Adipocyte (in vitro differentiated cells): ENCODE results near the gene HS3ST6.

ENCODE experiments used
- DNase-seq: peaks from one replicate; pipeline ENCODE4 v3.0.0-alpha.2; 2015; ENCODE audit warnings: low read depth
- H3K27me3 ChIP-seq: replicated peaks from 2 replicates; pipeline ENCODE4 v1.7.0; 2013; ENCODE audit warnings: mild to moderate bottlenecking, low read length, moderate library complexity; ENCODE audit not compliant: control insufficient read depth, insufficient read depth
- H3K36me3 ChIP-seq: 2 replicates; pipeline ENCODE4 v1.7.0; 2013; ENCODE audit warnings: low read length, mild to moderate bottlenecking, moderate library complexity; ENCODE audit not compliant: control insufficient read depth, insufficient read depth, severe bottlenecking
- H3K4me1 ChIP-seq: 2 replicates; pipeline ENCODE4 v1.7.0; 2013; ENCODE audit warnings: mild to moderate bottlenecking, low read length, moderate library complexity; ENCODE audit not compliant: control insufficient read depth, insufficient read depth
- H3K4me3 ChIP-seq: 2 replicates; pipeline ENCODE4 v1.7.0; 2013; ENCODE audit warnings: mild to moderate bottlenecking, low read length, moderate library complexity
- H3K9ac ChIP-seq: 2 replicates; pipeline ENCODE4 v1.7.0; 2013; ENCODE audit warnings: mild to moderate bottlenecking, low read length, moderate library complexity
- H3K9me3 ChIP-seq: 2 replicates; pipeline ENCODE4 v1.7.0; 2013; ENCODE audit warnings: mild to moderate bottlenecking, low read length, moderate library complexity; ENCODE audit not compliant: control insufficient read depth

The HS3ST6 gene

DNA sequence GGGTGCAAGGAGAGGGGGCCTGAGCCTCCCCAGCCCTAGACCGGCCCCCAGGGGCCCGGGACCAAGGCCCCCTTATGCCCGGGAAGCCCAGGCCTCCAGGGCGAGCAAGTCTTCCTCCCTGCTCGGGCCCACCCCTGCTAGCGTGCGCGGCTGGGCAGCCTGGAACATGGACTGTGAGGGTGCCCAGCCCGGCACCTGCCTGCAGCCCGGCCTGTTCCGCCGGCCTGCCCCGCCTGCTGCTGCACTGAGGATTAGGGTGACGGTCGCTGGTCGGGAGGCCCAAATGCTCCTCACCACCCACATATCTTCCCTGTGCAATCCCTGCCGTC is 6.0 kb downstream of the HS3ST6 start:
- no peak for DNase-seq
- no peaks in the 10 kb centered on the region for H3K36me3 ChIP-seq
- no peaks in the 10 kb centered on the region for H3K9me3 ChIP-seq
- peaks cover 55% of the 10 kb centered on the region for H3K27me3 ChIP-seq
- no peak overlapping the region for H3K4me3 ChIP-seq
- H3K9ac ChIP-seq = no peak overlapping the region
- no peaks in the 10 kb centered on the region for H3K4me1 ChIP-seq

DNA sequence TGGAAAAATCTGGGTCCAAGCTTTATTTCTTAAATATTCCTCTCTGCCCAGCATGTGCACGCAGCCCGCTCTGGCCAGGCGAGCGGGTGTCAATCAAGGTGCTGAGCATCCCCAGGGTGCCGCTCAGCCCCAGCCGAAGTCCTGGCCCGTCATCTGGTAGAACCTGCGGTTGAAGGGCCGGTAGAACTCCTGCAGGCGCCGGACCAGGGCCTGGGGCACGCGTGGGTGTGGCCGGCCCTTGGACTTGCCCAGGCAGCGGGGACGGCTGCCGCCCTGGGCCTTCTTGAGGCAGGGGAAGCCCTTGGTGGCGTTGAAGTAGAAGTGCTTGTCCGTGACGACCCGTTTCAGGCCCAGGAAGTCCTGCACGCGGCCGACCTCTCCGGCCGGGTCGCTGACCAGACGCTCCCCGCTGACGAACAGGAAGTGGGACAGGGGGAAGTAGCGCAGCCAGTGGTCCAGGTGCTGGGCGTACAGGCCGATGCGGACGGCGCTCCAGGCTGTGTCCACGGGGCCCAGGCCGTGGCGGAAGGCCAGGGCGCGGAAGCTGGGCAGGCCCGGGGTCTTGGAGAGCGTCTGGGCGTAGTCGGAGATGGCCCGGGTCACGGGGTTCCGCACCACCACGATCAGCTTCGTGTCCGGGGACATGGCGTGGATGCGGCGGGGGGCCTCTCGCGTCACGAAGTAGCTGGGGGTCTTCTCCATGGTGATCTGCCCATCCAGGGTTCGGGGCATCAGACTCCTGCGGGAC is 6.6 kb downstream of the HS3ST6 start:
- no peaks in the 10 kb centered on the region for H3K9me3 ChIP-seq
- no peak overlapping the region for H3K9ac ChIP-seq
- H3K4me3 ChIP-seq = no peak overlapping the region
- DNase-seq = no peak
- H3K36me3 ChIP-seq = no peaks in the 10 kb centered on the region
- H3K27me3 ChIP-seq = peaks cover 51% of the 10 kb centered on the region
- H3K4me1 ChIP-seq = no peaks in the 10 kb centered on the region

DNA sequence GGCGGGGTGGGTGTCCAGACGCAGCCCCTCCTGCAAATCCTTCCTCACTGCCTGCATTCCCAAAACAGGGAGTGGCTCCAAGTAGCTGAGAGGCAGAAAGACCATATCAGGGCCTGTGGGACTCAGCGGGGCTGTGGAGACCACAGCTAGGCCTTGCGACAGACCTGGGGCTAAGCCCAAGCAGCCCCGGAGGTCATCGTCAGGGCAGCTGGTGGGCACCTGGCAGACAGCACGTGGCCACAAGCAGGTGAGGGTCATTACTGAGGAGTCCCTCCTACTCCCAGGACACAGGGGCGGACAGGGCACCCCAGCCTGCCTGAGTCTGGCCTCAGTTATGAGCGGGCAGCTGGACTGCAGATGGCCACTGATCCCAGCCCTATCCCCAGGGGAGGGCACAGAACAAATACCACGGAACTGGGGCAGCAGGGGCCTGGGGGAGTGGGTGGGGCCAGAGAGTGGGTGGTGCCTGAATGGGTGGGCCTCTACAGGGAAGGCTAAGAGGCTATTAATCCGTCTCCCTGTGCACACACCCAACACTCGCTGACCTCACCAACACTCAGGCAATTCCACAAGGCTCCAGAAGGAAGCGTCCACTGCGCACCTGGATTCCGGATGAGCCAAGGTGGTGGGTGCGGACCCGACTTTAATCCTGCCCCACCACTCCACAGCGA is 8.5 kb downstream of the HS3ST6 start:
- H3K36me3 ChIP-seq = no peaks in the 10 kb centered on the region
- peaks cover 55% of the 10 kb centered on the region for H3K27me3 ChIP-seq
- DNase-seq = peak; percentile 15
- no peaks in the 10 kb centered on the region for H3K9me3 ChIP-seq
- H3K4me1 ChIP-seq = no peaks in the 10 kb centered on the region
- no peak overlapping the region for H3K4me3 ChIP-seq
- H3K9ac ChIP-seq = no peak overlapping the region

DNA sequence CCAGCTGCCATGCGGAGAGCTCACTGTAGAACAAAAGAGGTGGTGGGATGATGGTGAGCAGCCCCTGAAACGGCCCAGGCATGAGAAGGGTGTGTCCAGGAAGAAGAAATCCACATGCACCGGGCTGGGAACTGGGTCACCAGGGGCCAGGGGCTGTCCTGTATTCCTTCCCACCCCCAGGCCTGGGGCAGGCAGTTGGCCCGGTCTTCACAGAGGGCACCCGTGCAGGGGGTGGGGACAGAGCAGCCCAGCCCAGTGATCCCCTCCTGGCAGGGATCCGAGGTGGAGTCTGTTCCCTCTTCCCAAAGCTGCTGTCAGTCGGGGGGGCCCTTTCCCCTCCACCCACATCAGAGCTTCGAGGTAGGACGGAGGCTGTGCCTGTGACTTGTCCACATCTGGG is 9.2 kb downstream of the HS3ST6 start:
- Histone ChIP-seq H3K9ac (no peak overlapping the region), H3K4me3 (no peak overlapping the region), H3K36me3 (no peaks in the 10 kb centered on the region), H3K4me1 (no peaks in the 10 kb centered on the region), H3K27me3 (peaks cover 56% of the 10 kb centered on the region), H3K9me3 (no peaks in the 10 kb centered on the region)
- no peak for DNase-seq

DNA sequence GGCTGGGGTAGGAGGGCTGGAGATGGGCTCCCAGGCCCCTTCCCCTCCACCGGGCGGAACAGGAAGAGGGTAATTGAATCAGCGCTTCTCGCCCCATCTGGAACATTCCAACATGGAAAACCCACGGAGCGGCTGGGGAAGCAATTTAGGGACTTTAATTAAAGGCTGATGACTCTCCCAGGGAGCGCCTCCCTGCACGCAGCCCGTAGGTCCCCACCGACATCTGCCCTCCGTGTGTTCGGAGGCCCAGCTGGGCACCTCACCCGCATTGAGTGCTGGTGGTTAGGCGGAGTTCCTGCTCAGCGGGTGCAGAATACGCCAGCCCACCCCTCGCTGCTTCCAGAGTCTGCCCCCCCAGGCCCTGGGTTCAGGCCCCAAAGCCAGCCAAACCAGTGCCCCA is 10.0 kb downstream of the HS3ST6 start:
- no peak for DNase-seq
- peaks cover 53% of the 10 kb centered on the region for H3K27me3 ChIP-seq
- no peaks in the 10 kb centered on the region for H3K36me3 ChIP-seq
- no peak overlapping the region for H3K4me3 ChIP-seq
- no peaks in the 10 kb centered on the region for H3K4me1 ChIP-seq
- no peaks in the 10 kb centered on the region for H3K9me3 ChIP-seq
- no peak overlapping the region for H3K9ac ChIP-seq

DNA sequence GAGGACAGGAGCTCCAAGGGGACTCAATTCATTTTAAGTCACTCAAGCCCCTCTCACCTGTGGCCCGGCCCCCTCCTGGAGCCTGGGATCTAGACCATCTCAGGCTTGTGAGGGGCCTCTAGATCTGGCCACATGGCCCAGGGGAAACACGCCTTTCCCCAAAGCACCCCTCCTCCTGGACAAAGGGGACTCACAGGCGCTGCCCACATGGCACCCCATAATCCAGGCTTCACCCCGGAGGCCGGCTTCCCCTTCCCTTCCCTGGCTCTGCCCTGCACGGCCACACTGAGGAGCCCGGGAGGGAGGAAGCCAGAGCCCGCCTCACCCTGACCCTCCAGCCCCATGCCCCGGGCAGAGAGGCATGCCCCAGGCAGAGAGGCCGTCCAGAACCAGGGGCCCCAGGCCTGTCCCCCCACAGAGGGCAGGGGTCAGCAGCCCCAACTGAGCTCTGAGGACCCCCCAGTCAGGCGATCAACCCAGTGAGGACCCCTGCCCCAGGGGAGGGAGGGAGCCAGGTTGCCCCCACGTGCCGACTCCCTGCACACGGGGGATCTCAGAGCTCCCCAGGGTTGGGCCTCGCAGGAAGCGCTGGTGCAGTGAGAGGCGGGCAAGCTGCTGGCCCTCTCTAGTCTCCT is 10.9 kb downstream of the HS3ST6 start:
- Histone ChIP-seq H3K36me3 (no peaks in the 10 kb centered on the region), H3K4me1 (no peaks in the 10 kb centered on the region), H3K4me3 (no peak overlapping the region), H3K9me3 (no peaks in the 10 kb centered on the region), H3K9ac (no peak overlapping the region), H3K27me3 (peaks cover 54% of the 10 kb centered on the region)
- no peak for DNase-seq

DNA sequence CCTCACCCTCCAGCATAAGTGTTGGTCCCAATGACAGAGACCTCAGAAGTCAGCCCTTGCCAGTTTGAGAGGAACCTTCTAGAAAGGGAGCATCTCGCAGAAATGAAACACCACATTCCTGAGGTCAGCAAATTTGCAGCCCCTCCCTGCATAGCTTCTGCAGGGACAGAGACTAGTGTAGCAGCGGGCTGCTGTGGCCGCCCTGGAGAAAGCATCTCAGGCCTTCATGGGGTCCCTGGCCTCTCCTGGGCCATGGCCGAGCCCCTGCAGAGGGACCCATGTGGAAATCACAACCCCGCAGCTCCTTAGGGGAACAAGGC is 11.4 kb downstream of the HS3ST6 start:
- Histone ChIP-seq H3K4me1 (no peaks in the 10 kb centered on the region), H3K9me3 (no peaks in the 10 kb centered on the region), H3K27me3 (peaks cover 54% of the 10 kb centered on the region), H3K9ac (no peak overlapping the region), H3K4me3 (no peak overlapping the region), H3K36me3 (no peaks in the 10 kb centered on the region)
- peak; percentile 33 for DNase-seq

DNA sequence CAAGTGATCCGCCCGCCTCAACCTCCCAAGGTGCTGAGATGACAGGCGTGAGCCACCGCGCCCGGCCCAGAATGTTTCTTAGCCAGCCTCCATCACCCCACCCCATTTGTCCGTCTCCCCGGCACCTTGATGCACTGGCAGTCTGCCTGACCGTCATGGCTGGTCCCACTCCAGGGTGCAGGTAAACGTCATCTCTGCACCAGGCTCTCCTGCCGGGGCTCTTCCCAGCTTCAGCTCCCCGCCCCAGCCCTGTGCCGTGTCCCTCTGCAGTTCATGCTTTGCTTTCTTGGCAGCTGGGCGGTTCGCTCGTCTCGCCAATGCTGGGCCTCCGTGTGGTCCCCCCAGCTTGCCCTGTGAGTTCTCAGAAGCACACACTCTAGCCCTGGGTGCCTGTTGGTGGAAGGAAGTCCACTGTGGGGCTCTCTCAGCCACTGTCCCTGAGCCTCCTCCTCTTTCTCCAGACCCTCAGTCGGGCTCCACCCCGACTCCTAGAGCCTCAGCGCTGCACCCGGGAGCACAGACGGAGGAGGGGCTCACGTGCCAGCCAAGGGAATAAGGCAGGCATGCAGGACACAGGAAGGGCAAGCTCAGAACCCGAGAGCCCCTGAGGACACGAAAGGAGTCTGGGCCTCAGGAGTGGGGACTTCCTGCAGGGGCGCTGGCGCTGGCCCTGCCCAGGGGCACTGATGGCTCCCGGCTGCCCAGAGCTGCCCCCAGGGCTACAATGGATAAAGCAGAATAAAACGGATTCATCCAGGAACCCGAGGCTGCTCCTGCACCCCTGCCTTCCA is 12.0 kb downstream of the HS3ST6 start:
- peaks cover 54% of the 10 kb centered on the region for H3K27me3 ChIP-seq
- peak; percentile 8 for DNase-seq

DNA sequence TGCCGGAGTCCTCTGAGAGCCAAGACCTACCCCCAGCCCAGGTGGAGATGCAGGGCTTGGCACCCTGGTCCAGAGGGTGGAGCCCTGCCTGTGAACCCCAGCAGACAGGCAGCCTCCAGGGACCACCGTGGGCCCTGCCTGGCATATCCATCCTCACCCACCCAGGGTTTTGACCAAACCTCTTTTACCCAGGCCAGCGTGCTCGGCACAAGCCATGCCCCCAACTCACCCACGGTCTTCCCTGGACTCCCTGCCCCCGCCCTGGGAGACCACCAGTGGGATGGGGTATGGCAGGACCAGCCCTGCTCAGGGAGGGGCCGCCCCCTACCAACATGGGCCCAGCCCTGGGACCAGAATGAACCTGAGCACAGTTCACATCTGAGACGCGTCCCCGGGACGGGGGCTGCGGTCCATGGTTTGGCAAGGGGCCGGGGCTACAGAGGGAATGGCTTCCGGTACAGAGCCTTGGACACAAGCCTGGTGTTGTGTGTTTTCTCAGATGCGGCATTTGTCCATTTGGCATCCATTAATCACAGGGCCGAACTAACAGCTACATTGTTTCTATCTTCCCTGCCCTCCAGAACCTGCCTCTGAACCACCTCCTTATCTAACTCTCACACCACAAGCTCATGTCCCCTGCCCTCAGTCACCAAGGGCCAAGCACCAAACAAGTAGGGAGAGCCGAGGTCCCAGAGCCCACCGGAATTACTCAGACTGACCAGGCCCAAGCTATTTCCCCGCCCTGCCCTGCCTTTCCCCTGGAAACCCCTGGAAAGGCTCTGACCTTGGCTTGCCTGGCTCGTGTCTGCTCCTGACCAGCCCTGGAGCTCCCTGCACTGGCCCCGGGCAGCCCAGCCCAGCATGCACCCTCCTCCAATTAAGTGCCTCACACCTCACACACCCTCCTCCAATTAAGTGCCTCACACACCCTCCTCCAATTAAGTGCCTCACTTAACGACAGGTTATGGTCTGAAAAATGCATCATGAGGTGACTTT is 14.1 kb downstream of the HS3ST6 start:
- Histone ChIP-seq H3K4me3 (no peak overlapping the region), H3K9me3 (no peaks in the 10 kb centered on the region), H3K36me3 (no peaks in the 10 kb centered on the region), H3K4me1 (no peaks in the 10 kb centered on the region), H3K9ac (no peak overlapping the region), H3K27me3 (peaks cover 55% of the 10 kb centered on the region)
- no peak for DNase-seq

More for the DNA sequence above, 12.0 kb downstream of the HS3ST6 start:
- no peak overlapping the region for H3K9ac ChIP-seq
- no peaks in the 10 kb centered on the region for H3K36me3 ChIP-seq
- H3K9me3 ChIP-seq = no peaks in the 10 kb centered on the region
- H3K4me1 ChIP-seq = no peaks in the 10 kb centered on the region
- no peak overlapping the region for H3K4me3 ChIP-seq

DNA sequence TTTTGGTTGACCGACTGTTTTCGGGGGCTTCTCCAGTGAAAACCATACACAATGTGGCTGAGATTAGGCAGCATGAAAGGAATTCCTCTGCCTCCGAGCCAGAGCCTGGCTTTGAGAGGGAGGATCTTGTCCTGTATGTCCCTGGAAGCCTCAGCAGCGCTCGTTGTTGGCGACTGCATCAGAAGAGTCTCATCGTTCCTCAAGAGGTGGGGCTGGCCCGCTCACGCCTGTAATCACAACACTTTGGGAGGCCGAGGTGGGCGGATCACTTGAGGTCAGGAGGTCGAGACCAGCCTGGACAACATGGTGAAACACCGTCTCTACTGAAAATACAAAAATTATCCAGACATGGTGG is 15.0 kb downstream of the HS3ST6 start:
- H3K9me3 ChIP-seq = no peaks in the 10 kb centered on the region
- H3K9ac ChIP-seq = no peak overlapping the region
- DNase-seq = no peak
- H3K4me3 ChIP-seq = no peak overlapping the region
- no peaks in the 10 kb centered on the region for H3K4me1 ChIP-seq
- peaks cover 49% of the 10 kb centered on the region for H3K27me3 ChIP-seq
- no peaks in the 10 kb centered on the region for H3K36me3 ChIP-seq
